Neutrophil (primary cell): ENCODE data around the gene ACSL1.

ENCODE experiments used
- H3K27ac ChIP-seq: fragments of 200-600 bp; sonication (generic); 2 replicates; pipeline ENCODE4 v1.5.1; 2016; ENCODE audit warnings: mild to moderate bottlenecking, moderate library complexity
- H3K27me3 ChIP-seq: fragments of 200-600 bp; sonication (generic); 2 replicates; pipeline ENCODE4 v1.6.0; 2016; ENCODE audit warnings: mild to moderate bottlenecking
- H3K36me3 ChIP-seq: fragments of 200-600 bp; sonication (generic); 2 replicates; pipeline ENCODE4 v1.5.1; 2017
- H3K4me1 ChIP-seq, 2 experiments: fragments of 200-600 bp in 1 of 2; sonication (generic) in 1 of 2; 1 replicate in 1 of 2; 2 replicates in 1 of 2; pipeline versions ENCODE4 v1.5.1 to v1.6.1; 2013 to 2016; ENCODE audit warnings: low read depth in 1 of 2, low read length in 1 of 2, mild to moderate bottlenecking in 1 of 2, moderate library complexity in 1 of 2; ENCODE audit not compliant: control insufficient read depth in 1 of 2, insufficient read depth in 1 of 2
- H3K4me3 ChIP-seq, 2 experiments: fragments of 200-600 bp in 1 of 2; sonication (generic) in 1 of 2; 1 replicate in 1 of 2; 2 replicates in 1 of 2; pipeline ENCODE4 v1.5.1; 2013 to 2016; ENCODE audit warnings: low read depth in 1 of 2, low read length in 1 of 2, mild to moderate bottlenecking in 1 of 2, moderate library complexity in 1 of 2
- H3K9me3 ChIP-seq: fragments of 200-600 bp; sonication (generic); 2 replicates; pipeline ENCODE4 v1.5.1; 2016
- CTCF ChIP-seq: fragments of 200-600 bp; sonication (generic); IDR thresholded peaks from 2 replicates; pipeline ENCODE4 v1.5.1; 2016; ENCODE audit warnings: antibody characterized with exemption

The ACSL1 gene

GRCh38 chr4:184825896-184826690, at the start of gene ACSL1:
ACSL1 (minus strand) TSS chr4:184825968; CDS start chr4:184803514, 22,454 bp downstream.
- Histone ChIP-seq H3K9me3 (no peaks in the 10 kb centered on the region), H3K4me3 (peak within 1 kb of the TSS; percentile 78 to 97), H3K27ac (peak within 1 kb of the TSS; percentile 96), H3K4me1 (peaks cover 45 to 46% of the 10 kb centered on the region in 2 experiments), H3K36me3 (peaks cover 21% of the 10 kb centered on the region), H3K27me3 (no peaks in the 10 kb centered on the region)
- TF ChIP-seq CTCF, result peak; percentile 27

GRCh38 chr4:184873054-184873453, 47.3 kb upstream of the ACSL1 start:
- Histone ChIP-seq H3K4me1 (peaks cover 46 to 54% of the 10 kb centered on the region in 2 experiments), H3K36me3 (no peaks in the 10 kb centered on the region), H3K27me3 (no peaks in the 10 kb centered on the region), H3K4me3 (peak overlapping the region in 1 of 2 experiments; percentile 3), H3K27ac (peak overlapping the region; percentile 82), H3K9me3 (no peaks in the 10 kb centered on the region)
- no peak for TF ChIP-seq CTCF

- Histone ChIP-seq H3K36me3 (no peaks in the 10 kb centered on the region), H3K4me1 (peaks cover 65 to 71% of the 10 kb centered on the region in 2 experiments), H3K9me3 (no peaks in the 10 kb centered on the region), H3K27me3 (no peaks in the 10 kb centered on the region), H3K27ac (no peak overlapping the region), H3K4me3 (no peak overlapping the region)
- no peak for TF ChIP-seq CTCF
These were observed 45.0 kb upstream of the ACSL1 start for GRCh38 chr4:184870718-184871117.

GRCh38 chr4:184868623-184869022, 42.9 kb upstream of the ACSL1 start:
- no peaks in the 10 kb centered on the region for H3K27me3 ChIP-seq
- H3K4me3 ChIP-seq, result no peak overlapping the region
- no peak for TF ChIP-seq CTCF
- H3K36me3 ChIP-seq, result no peaks in the 10 kb centered on the region
- no peaks in the 10 kb centered on the region for H3K9me3 ChIP-seq
- H3K4me1 ChIP-seq, result peaks cover 63 to 66% of the 10 kb centered on the region in 2 experiments
- H3K27ac ChIP-seq, result no peak overlapping the region

GRCh38 chr4:184863916-184864315, 38.1 kb upstream of the ACSL1 start:
- Histone ChIP-seq H3K9me3 (no peaks in the 10 kb centered on the region), H3K4me3 (no peak overlapping the region), H3K27me3 (no peaks in the 10 kb centered on the region), H3K36me3 (no peaks in the 10 kb centered on the region), H3K27ac (peak overlapping the region; percentile 70), H3K4me1 (peaks cover 90 to 91% of the 10 kb centered on the region in 2 experiments)
- no peak for TF ChIP-seq CTCF
